H9 (cell line): ENCODE measurements around the gene TUB. TPM values are rescaled to one million over a fixed set of nuclear protein-coding genes. Genes with fewer than 3 reads are reported as not detected.

Experiments used
- DNase-seq: peaks from one replicate; pipeline ENCODE4 v3.0.0-alpha.2; 2017
- H2AFZ ChIP-seq: one replicate; pipeline ENCODE4 v1.6.1; 2013; ENCODE audit warnings: mild to moderate bottlenecking, low read length, control low read depth, moderate library complexity
- H2AK5ac ChIP-seq: 2 replicates; pipeline ENCODE4 v1.6.1; 2013; ENCODE audit warnings: low read length, control low read depth, mixed read lengths; ENCODE audit not compliant: insufficient read length
- H2BK120ac ChIP-seq: one replicate; pipeline ENCODE4 v1.6.1; 2013; ENCODE audit warnings: low read depth, mild to moderate bottlenecking, low read length, control low read depth, inconsistent platforms; ENCODE audit not compliant: poor library complexity, severe bottlenecking
- H2BK12ac ChIP-seq: 2 replicates; pipeline ENCODE4 v1.6.1; 2013; ENCODE audit warnings: low read length, control low read depth, mixed read lengths, low read depth; ENCODE audit not compliant: insufficient read length
- H2BK15ac ChIP-seq: 2 replicates; pipeline ENCODE4 v1.6.1; 2013; ENCODE audit warnings: low read depth, low read length, control low read depth
- H2BK20ac ChIP-seq: one replicate; pipeline ENCODE4 v1.6.1; 2013; ENCODE audit warnings: low read depth, mild to moderate bottlenecking, low read length, control low read depth, inconsistent platforms; ENCODE audit not compliant: poor library complexity, severe bottlenecking
- H2BK5ac ChIP-seq: 2 replicates; pipeline ENCODE4 v1.6.1; 2013; ENCODE audit warnings: low read length, control low read depth, mixed read lengths; ENCODE audit not compliant: insufficient read length
- H3K14ac ChIP-seq: 2 replicates; pipeline ENCODE4 v1.6.1; 2013; ENCODE audit warnings: low read length, control low read depth; ENCODE audit not compliant: insufficient read depth
- H3K18ac ChIP-seq: 2 replicates; pipeline ENCODE4 v1.6.1; 2013; ENCODE audit warnings: low read depth, mild to moderate bottlenecking, mixed read lengths, low read length, control low read depth; ENCODE audit not compliant: insufficient read length
- H3K23ac ChIP-seq: 2 replicates; pipeline ENCODE4 v1.6.1; 2013; ENCODE audit warnings: low read length, control low read depth, mixed read lengths, low read depth; ENCODE audit not compliant: insufficient read length
- H3K23me2 ChIP-seq: 2 replicates; pipeline ENCODE4 v1.6.1; 2013; ENCODE audit warnings: low read depth, mild to moderate bottlenecking, mixed read lengths, low read length, control low read depth; ENCODE audit not compliant: insufficient read length, poor library complexity, severe bottlenecking
- H3K27ac ChIP-seq: 2 replicates; pipeline ENCODE4 v1.5.1; 2013; ENCODE audit warnings: low read length, control low read depth, mixed read lengths, low read depth; ENCODE audit not compliant: insufficient read length
- H3K27me3 ChIP-seq: 2 replicates; pipeline ENCODE4 v1.6.1; 2013; ENCODE audit warnings: low read length, control low read depth, inconsistent platforms; ENCODE audit not compliant: insufficient read depth
- H3K4ac ChIP-seq: 2 replicates; pipeline ENCODE4 v1.6.1; 2013; ENCODE audit warnings: low read depth, mild to moderate bottlenecking, control low read depth, inconsistent platforms, low read length, moderate library complexity
- H3K4me1 ChIP-seq: 2 replicates; pipeline ENCODE4 v1.6.1; 2013; ENCODE audit warnings: low read length, control low read depth, inconsistent platforms; ENCODE audit not compliant: insufficient read depth
- H3K4me2 ChIP-seq: 2 replicates; pipeline ENCODE4 v1.6.1; 2013; ENCODE audit warnings: low read length, control low read depth, mixed read lengths; ENCODE audit not compliant: insufficient read length, insufficient read depth
- H3K56ac ChIP-seq: 2 replicates; pipeline ENCODE4 v1.6.1; 2013; ENCODE audit warnings: low read depth, mild to moderate bottlenecking, mixed read lengths, low read length, control low read depth; ENCODE audit not compliant: insufficient read length
- H3K79me1 ChIP-seq: 2 replicates; pipeline ENCODE4 v1.6.1; 2013; ENCODE audit warnings: low read depth, mild to moderate bottlenecking, moderate library complexity, low read length, control low read depth, inconsistent platforms; ENCODE audit not compliant: insufficient read depth, poor library complexity, severe bottlenecking
- H3K79me2 ChIP-seq: 2 replicates; pipeline ENCODE4 v1.6.1; 2013; ENCODE audit warnings: low read length, control low read depth, inconsistent platforms; ENCODE audit not compliant: insufficient read depth
- H3K9ac ChIP-seq: 2 replicates; pipeline ENCODE4 v1.6.1; 2013; ENCODE audit warnings: low read length, control low read depth, mixed read lengths; ENCODE audit not compliant: insufficient read length; ENCODE audit errors: extremely low read depth
- H3K9me3 ChIP-seq: one replicate; pipeline ENCODE4 v1.6.1; 2013; ENCODE audit warnings: low read depth, low read length, inconsistent platforms; ENCODE audit not compliant: control insufficient read depth
- H3T11ph ChIP-seq: one replicate; pipeline ENCODE4 v1.6.1; 2013; ENCODE audit warnings: mild to moderate bottlenecking, low read length, control low read depth, inconsistent platforms
- H4K20me1 ChIP-seq: one replicate; pipeline ENCODE4 v1.6.1; 2013; ENCODE audit not compliant: control insufficient read depth, insufficient read length, insufficient read depth
- H4K5ac ChIP-seq: 2 replicates; pipeline ENCODE4 v1.6.1; 2013; ENCODE audit warnings: low read depth, mild to moderate bottlenecking, mixed read lengths, low read length, control low read depth; ENCODE audit not compliant: insufficient read length
- H4K8ac ChIP-seq: replicated peaks from 2 replicates; pipeline ENCODE4 v1.6.1; 2013; ENCODE audit warnings: low read length, control low read depth, mixed read lengths, low read depth; ENCODE audit not compliant: insufficient read length
- H4K91ac ChIP-seq: 2 replicates; pipeline ENCODE4 v1.6.1; 2013; ENCODE audit warnings: low read depth, mild to moderate bottlenecking, moderate library complexity, mixed read lengths, low read length, control low read depth; ENCODE audit not compliant: insufficient read length
- H3K27ac Mint-ChIP-seq, 3 experiments: 2 replicates in 2 of 3; 3 replicates in 1 of 3; pipeline ENCODE4 v1.8.0; 2020 to 2021; ENCODE audit warnings: mixed read lengths in 3 of 3, mild to moderate bottlenecking in 1 of 3, moderate library complexity in 1 of 3
- H3K27me3 Mint-ChIP-seq: 2 replicates; pipeline ENCODE4 v1.8.0; 2021; ENCODE audit warnings: low read depth, mild to moderate bottlenecking, moderate library complexity, mixed read lengths
- H3K36me3 Mint-ChIP-seq, 3 experiments: 2 replicates in 2 of 3; 3 replicates in 1 of 3; pipeline ENCODE4 v1.8.0; 2020 to 2021; ENCODE audit warnings: low read depth in 3 of 3, mixed read lengths in 3 of 3; ENCODE audit not compliant: insufficient read depth in 1 of 3
- H3K4me1 Mint-ChIP-seq, 2 experiments: 2 replicates each; pipeline ENCODE4 v1.8.0; 2020; ENCODE audit warnings: mixed read lengths in 2 of 2
- H3K4me3 Mint-ChIP-seq, 2 experiments: 2 replicates in 1 of 2; 3 replicates in 1 of 2; pipeline ENCODE4 v1.8.0; 2020 to 2021; ENCODE audit warnings: mild to moderate bottlenecking in 2 of 2, mixed read lengths in 2 of 2, moderate library complexity in 1 of 2
- H3K9me3 Mint-ChIP-seq, 2 experiments: 2 replicates in 1 of 2; 3 replicates in 1 of 2; pipeline ENCODE4 v1.8.0; 2020; ENCODE audit warnings: mild to moderate bottlenecking in 2 of 2, mixed read lengths in 2 of 2, moderate library complexity in 1 of 2
- WGBS: extraction: QIAGEN DNeasy Blood & Tissue Kit; methylation state at CpG from one replicate; pipeline ENCODE4 v1.1.7; 2013; ENCODE audit warnings: missing lambda C conversion rate, low lambda C conversion rate, mixed read lengths; ENCODE audit not compliant: insufficient read length; ENCODE audit errors: extremely low coverage; 5-methylcytosine and 5-hydroxymethylcytosine counted together
- total RNA-seq: library from RNA; stranded (reverse); gene quantifications from 2 replicates; pipeline ENCODE4 v1.2.1, GENCODE V29; 2021
- TF ChIP-seq, protein P1 (sequence below): fragments of 200-600 bp; sonication (generic); conservative IDR thresholded peaks from 3 replicates; pipeline ENCODE4 v1.8.0; 2021; ENCODE audit warnings: antibody characterized with exemption, mild to moderate bottlenecking

Gene TUB
- total RNA-seq, 1 experiment from 2014 or later: 14.8 TPM

DNA sequence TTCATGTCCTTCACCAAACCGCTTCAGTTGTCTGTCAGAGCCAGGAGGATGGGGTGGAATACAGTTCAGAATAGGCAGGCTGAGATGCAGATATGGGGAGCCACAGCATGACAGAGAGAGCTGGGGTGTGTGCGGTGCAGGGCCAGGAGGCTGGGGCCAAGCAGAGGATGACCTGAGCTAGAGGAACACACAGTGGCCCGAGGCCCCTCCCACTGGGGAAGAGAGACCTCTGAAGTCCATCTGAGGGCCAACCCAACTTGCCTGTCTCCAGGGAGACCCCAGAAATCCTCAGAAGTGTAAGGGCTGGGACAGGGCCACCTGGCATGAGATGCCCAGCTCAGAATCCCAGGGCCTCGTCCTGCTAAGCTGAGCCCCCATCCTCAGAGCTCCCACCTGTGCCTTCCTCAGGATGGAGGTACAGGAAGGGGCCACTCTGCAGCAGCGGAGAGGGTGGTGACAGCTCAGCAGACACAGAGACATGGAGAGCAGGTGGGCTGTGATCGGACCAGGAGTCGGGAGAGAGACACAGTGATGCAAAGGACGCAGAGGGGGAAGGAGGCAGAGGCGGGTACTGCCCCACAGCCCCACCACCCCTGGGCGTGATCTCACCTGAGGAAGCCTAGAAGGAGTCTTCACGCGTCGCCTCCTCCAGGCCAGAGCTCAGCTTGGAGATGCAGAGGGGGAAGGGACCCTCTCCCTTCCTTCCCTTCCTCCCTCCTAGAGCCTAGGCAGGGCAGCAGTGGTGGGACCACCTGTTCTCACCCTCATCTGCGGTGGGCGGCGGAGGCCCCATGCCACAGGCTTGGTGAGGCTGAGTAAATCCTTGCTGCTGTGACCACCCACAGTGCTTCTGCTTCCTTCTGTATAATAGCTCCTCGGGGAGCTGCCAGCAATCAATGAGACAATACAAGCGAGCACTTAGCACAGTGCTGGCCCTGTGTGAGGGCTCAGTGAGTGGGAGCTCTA is 9.1 kb upstream of the TUB start:
- no peak overlapping the region for H4K5ac ChIP-seq
- WGBS: no CpG with 5 or more reads among the region's 18 CpGs
- no peak overlapping the region for H2AFZ ChIP-seq
- peaks cover 6% of the 10 kb centered on the region for H3K4me1 ChIP-seq
- no peaks in the 10 kb centered on the region for H3K9me3 ChIP-seq
- H2AK5ac ChIP-seq: no peak overlapping the region
- H3K23ac ChIP-seq: no peak overlapping the region
- H3K56ac ChIP-seq: no peak overlapping the region
- Mint-ChIP-seq H3K4me1 (peaks cover 40 to 49% of the 10 kb centered on the region in 2 experiments), H3K36me3 (no peaks in the 10 kb centered on the region), H3K9me3 (no peaks in the 10 kb centered on the region), H3K27ac (no peak overlapping the region), H3K4me3 (no peak overlapping the region; a peak in 2 of 5 replicates), H3K27me3 (peaks cover 61% of the 10 kb centered on the region)
- H3K14ac ChIP-seq: no peak overlapping the region; the same call in 1 of the 2 replicates
- no peaks in the 10 kb centered on the region for H3K23me2 ChIP-seq
- H2BK12ac ChIP-seq: no peak overlapping the region
- no peak overlapping the region for H3K27ac ChIP-seq
- H3K18ac ChIP-seq: no peak overlapping the region
- H2BK5ac ChIP-seq: no peak overlapping the region
- no peaks in the 10 kb centered on the region for H3K79me2 ChIP-seq
- TF ChIP-seq, protein P1, sequence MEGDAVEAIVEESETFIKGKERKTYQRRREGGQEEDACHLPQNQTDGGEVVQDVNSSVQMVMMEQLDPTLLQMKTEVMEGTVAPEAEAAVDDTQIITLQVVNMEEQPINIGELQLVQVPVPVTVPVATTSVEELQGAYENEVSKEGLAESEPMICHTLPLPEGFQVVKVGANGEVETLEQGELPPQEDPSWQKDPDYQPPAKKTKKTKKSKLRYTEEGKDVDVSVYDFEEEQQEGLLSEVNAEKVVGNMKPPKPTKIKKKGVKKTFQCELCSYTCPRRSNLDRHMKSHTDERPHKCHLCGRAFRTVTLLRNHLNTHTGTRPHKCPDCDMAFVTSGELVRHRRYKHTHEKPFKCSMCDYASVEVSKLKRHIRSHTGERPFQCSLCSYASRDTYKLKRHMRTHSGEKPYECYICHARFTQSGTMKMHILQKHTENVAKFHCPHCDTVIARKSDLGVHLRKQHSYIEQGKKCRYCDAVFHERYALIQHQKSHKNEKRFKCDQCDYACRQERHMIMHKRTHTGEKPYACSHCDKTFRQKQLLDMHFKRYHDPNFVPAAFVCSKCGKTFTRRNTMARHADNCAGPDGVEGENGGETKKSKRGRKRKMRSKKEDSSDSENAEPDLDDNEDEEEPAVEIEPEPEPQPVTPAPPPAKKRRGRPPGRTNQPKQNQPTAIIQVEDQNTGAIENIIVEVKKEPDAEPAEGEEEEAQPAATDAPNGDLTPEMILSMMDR: no peak
- DNase-seq: peak; percentile 38
- H2BK120ac ChIP-seq: no peak overlapping the region
- no peaks in the 10 kb centered on the region for H3K79me1 ChIP-seq
- H4K20me1 ChIP-seq: no peaks in the 10 kb centered on the region
- H3K9ac ChIP-seq: no peak overlapping the region
- H3K4ac ChIP-seq: no peak overlapping the region
- H4K8ac ChIP-seq: no peak overlapping the region
- no peak overlapping the region for H2BK20ac ChIP-seq
- H3K4me2 ChIP-seq: peak overlapping the region; percentile 23
- H2BK15ac ChIP-seq: no peak overlapping the region
- no peak overlapping the region for H3T11ph ChIP-seq
- no peaks in the 10 kb centered on the region; the same call in 1 of the 2 replicates for H3K27me3 ChIP-seq
- H4K91ac ChIP-seq: no peak overlapping the region
